Stimulated activated naive CD8-positive, alpha-beta T cell treated with anti-CD3 and anti-CD28 coated beads, Interleukin-15, Interleukin-2, amounts not matched to agents 100 ng/mL and 50 ng/mL, for 24 hours (primary cell): ENCODE data around the gene SLC25A14.
A peak's percentile ranks its signal among the peaks of the same experiment; 100 is the strongest.
"Not testable (repeated sequence)": the region's sequence is repeated elsewhere in the genome, so short reads cannot be mapped to it uniquely, and the experiment has no call there.

ENCODE experiments used
- H3K27ac Mint-ChIP-seq: one replicate; pipeline ENCODE4 v1.8.0; 2021; ENCODE audit warnings: mild to moderate bottlenecking, mixed read lengths
- H3K27me3 Mint-ChIP-seq: one replicate; pipeline ENCODE4 v1.8.0; 2021; ENCODE audit warnings: mixed read lengths
- H3K36me3 Mint-ChIP-seq: one replicate; pipeline ENCODE4 v1.8.0; 2021; ENCODE audit warnings: low read depth, mixed read lengths
- H3K4me1 Mint-ChIP-seq: one replicate; pipeline ENCODE4 v1.8.0; 2021; ENCODE audit warnings: low read depth, mixed read lengths
- H3K4me3 Mint-ChIP-seq: one replicate; pipeline ENCODE4 v1.8.0; 2021; ENCODE audit warnings: mild to moderate bottlenecking, mixed read lengths
- H3K9me3 Mint-ChIP-seq: one replicate; pipeline ENCODE4 v1.8.0; 2021; ENCODE audit warnings: mixed read lengths

The SLC25A14 gene

DNA sequence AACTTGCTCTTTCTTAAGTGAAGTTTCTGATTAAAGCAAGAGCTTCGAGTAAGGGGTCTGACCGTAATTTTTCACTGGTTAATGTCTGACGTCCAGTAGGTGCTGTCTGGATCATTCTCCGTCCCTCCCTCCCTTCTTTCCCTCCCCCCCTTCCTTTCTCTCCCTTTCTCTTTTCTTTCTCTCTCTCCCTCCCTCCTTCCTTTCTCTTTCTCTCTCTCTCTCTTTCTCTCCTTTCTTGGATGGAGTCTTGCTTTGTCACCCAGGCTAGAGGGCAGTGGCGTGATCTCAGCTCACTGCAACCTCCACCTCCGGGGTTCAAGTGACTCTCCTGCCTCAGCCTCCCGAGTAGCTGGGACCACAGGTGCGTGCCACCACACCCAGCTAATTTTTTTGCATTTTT is 850 bp upstream of the SLC25A14 start:
- Mint-ChIP-seq H3K4me1 (peaks cover 16% of the 10 kb centered on the region), H3K4me3 (peak overlapping the region; percentile 90)
- H3K27ac Mint-ChIP-seq, H3K9me3 Mint-ChIP-seq, H3K36me3 Mint-ChIP-seq, H3K27me3 Mint-ChIP-seq: not testable (repeated sequence)

DNA sequence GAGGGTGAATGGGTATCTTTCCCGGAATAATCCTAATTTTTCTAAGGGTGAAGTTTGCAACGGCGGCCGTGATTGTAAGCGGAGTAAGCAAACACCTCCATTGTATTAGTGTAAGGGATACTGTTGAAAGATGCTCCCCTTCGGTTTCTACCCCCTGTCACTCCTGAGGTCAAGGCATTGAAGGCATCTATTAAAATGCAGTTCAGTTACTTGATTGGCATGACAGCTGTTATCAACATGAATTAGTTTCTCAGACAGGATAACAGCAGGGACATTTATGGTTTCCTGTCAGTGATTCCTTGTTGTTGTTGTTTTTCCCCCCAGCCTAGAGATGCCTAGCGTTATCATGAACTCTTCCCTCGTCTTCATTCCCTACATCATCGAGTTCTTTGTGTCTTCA is 552 bp downstream of the SLC25A14 start:
- Mint-ChIP-seq H3K4me3 (peak overlapping the region; percentile 90), H3K4me1 (peaks cover 16% of the 10 kb centered on the region), H3K9me3 (no peaks in the 10 kb centered on the region), H3K27ac (peak overlapping the region; percentile 81), H3K36me3 (peaks cover 4% of the 10 kb centered on the region), H3K27me3 (no peaks in the 10 kb centered on the region)

- Mint-ChIP-seq H3K27me3 (no peaks in the 10 kb centered on the region), H3K4me1 (peaks cover 16% of the 10 kb centered on the region), H3K36me3 (peaks cover 4% of the 10 kb centered on the region), H3K27ac (no peak overlapping the region), H3K9me3 (no peaks in the 10 kb centered on the region), H3K4me3 (no peak overlapping the region)
Observed at GRCh38 chrX:130343411-130343810, 3.7 kb downstream of the SLC25A14 start.

DNA sequence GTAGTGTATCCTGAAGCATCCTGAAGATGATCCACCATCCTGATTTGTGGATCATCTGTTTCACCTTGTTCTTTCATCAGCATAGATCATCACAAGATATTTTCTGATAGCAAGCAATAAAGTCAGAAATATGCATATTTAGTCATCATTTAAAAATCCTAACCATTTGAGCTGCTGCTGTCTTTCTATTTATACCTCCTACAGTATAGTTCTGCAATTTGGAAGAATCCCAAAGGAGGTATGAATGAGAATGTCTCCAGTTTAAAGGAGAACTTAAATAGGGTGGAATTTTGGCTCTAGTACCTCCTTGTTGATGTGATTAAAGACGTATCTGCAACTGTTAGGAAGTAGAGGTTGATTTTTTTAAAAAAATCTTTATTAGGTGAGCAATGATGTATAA is 7.6 kb downstream of the SLC25A14 start:
- no peak overlapping the region for H3K4me3 Mint-ChIP-seq
- H3K9me3 Mint-ChIP-seq, result no peaks in the 10 kb centered on the region
- no peaks in the 10 kb centered on the region for H3K27me3 Mint-ChIP-seq
- no peak overlapping the region for H3K27ac Mint-ChIP-seq
- H3K4me1 Mint-ChIP-seq, result no peaks in the 10 kb centered on the region
- H3K36me3 Mint-ChIP-seq, result peaks cover 19% of the 10 kb centered on the region

- Mint-ChIP-seq H3K4me1 (no peaks in the 10 kb centered on the region), H3K27me3 (no peaks in the 10 kb centered on the region), H3K4me3 (no peak overlapping the region), H3K36me3 (peaks cover 23% of the 10 kb centered on the region), H3K27ac (no peak overlapping the region), H3K9me3 (no peaks in the 10 kb centered on the region)
Observed at GRCh38 chrX:130351567-130351966, 11.8 kb downstream of the SLC25A14 start.

DNA sequence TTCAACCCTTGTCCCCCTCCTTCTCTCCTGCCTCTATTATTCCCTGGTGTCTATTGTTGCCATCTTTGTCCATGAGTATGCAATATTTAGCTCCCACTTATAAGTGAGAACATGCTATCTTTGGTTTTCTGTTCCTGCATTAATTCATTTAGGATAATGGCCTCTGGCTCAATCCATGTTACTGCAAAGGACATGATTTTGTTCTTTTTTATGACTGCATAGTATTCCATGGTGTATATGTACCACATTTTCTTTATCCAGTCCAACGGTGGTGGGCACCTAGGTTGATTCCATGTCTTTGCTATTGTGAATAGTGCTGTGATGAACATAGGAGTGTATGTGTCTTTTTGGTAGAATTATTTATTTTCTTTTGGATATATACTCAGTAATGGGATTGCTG is 12.3 kb downstream of the SLC25A14 start:
- not testable (repeated sequence) for H3K9me3 Mint-ChIP-seq, H3K4me3 Mint-ChIP-seq, H3K4me1 Mint-ChIP-seq, H3K27ac Mint-ChIP-seq, H3K27me3 Mint-ChIP-seq
- H3K36me3 Mint-ChIP-seq, result peaks cover 23% of the 10 kb centered on the region

- no peak overlapping the region for H3K4me3 Mint-ChIP-seq
- peaks cover 9% of the 10 kb centered on the region for H3K36me3 Mint-ChIP-seq
- no peak overlapping the region for H3K27ac Mint-ChIP-seq
- H3K9me3 Mint-ChIP-seq, result no peaks in the 10 kb centered on the region
- H3K4me1 Mint-ChIP-seq, result no peaks in the 10 kb centered on the region
- no peaks in the 10 kb centered on the region for H3K27me3 Mint-ChIP-seq
Observed at GRCh38 chrX:130376077-130376476, 36.4 kb downstream of the SLC25A14 start.

DNA sequence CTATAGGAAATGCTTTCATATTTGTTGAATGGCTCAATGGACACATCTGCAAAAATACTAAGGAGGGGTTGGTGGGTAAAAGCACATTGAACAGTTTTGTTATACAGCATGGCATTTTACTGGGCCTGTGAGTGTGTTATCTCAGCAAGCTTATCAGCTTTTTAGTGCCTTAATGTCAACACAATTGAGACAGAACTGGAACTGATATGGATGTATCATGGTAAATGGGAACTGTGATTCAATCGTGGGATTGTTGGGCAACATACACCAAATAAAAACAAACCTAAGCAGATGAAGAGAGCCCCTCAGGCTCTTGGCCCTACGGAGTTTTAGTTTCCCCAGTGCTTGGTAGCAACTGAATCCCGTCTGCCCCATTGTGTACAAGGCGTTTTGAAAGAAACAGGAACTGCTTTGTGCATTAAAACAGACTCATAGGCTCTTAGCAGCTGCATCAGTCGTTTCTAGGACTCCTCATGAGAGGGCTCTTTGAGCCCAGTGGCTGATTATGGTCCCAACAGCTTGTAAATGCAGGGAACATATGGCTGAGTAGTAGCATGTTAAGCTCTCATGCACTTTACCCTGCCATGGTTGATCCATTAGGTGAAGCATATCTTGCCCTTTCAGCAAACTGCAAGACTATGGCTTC is 38.4 kb downstream of the SLC25A14 start:
- Mint-ChIP-seq H3K27ac (no peak overlapping the region), H3K27me3 (no peaks in the 10 kb centered on the region), H3K4me3 (no peak overlapping the region)

DNA sequence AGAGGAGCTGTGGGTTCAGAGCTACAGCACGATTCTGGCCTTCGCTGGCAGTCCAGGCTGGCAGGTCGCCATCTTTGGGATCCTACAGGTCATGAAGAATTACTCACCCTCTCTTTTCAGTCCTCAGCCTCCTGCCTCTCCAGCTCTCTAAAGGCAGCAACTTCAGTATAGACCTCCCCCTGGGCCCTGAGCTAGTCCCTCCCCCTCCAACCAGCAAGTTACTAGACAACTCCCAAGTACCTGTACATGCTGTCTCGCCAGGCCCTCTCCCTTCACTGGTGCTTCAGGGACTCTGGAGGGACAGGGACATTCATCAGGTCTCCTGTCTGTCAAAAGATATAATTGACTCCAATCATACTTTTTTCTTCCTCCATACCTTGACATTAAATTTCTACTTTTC is 45.8 kb downstream of the SLC25A14 start, which contains the start of gene GPR119:
Gene GPR119 (minus strand): TSS at position 155 of the 400 bp plus-strand sequence. CDS start 227 bp downstream, outside the sequence.
- Mint-ChIP-seq H3K27ac (no peak within 1 kb of the TSS), H3K4me1 (no peaks in the 10 kb centered on the region), H3K27me3 (no peaks in the 10 kb centered on the region), H3K9me3 (no peaks in the 10 kb centered on the region), H3K36me3 (no peaks in the 10 kb centered on the region), H3K4me3 (no peak within 1 kb of the TSS)

More for the DNA sequence above, 38.4 kb downstream of the SLC25A14 start:
- H3K36me3 Mint-ChIP-seq, result no peaks in the 10 kb centered on the region
- H3K4me1 Mint-ChIP-seq, result no peaks in the 10 kb centered on the region
- H3K9me3 Mint-ChIP-seq, result no peaks in the 10 kb centered on the region

GRCh38 chrX:130386408-130386808 is 46.7 kb downstream of the SLC25A14 start:
- no peak overlapping the region for H3K27ac Mint-ChIP-seq
- no peaks in the 10 kb centered on the region for H3K4me1 Mint-ChIP-seq
- no peaks in the 10 kb centered on the region for H3K36me3 Mint-ChIP-seq
- no peak overlapping the region for H3K4me3 Mint-ChIP-seq
- no peaks in the 10 kb centered on the region for H3K9me3 Mint-ChIP-seq
- H3K27me3 Mint-ChIP-seq, result no peaks in the 10 kb centered on the region

DNA sequence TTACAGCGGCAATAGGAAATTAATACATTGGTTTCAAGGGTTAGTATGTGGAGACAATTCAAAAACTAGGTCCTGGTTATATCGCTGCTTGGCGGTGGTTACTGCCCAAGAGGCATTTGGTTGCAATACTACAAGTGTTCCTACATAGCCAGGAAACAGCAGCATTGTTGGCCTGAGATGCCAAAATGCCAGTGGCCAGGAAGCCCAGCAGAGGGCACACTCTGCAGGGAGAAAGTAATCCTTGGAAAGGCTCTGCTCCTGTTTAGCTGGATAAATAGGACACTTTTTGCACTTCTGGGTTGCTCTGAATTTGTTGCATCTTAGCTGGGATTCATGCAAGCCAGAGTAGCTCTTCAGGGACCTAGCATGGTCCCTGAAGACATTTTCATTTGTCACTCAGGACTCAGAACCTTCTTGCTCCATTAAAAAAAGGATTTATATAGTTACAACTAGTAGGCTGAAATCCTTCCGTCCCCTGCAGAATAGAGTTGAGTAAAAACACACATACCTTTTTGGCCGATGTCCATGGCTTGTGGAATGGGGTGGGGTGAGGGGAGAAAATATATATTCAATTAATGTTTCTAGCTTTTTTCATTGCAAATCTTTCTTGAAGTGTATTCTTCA is 53.8 kb downstream of the SLC25A14 start:
- Mint-ChIP-seq H3K4me3 (no peak overlapping the region), H3K36me3 (no peaks in the 10 kb centered on the region), H3K9me3 (no peaks in the 10 kb centered on the region), H3K4me1 (no peaks in the 10 kb centered on the region), H3K27ac (no peak overlapping the region), H3K27me3 (peaks cover 14% of the 10 kb centered on the region)

- H3K27ac Mint-ChIP-seq, result no peak overlapping the region
- H3K4me3 Mint-ChIP-seq, result no peak overlapping the region
- H3K9me3 Mint-ChIP-seq, result no peaks in the 10 kb centered on the region
- peaks cover 14% of the 10 kb centered on the region for H3K27me3 Mint-ChIP-seq
- H3K36me3 Mint-ChIP-seq, result no peaks in the 10 kb centered on the region
- no peaks in the 10 kb centered on the region for H3K4me1 Mint-ChIP-seq
Observed at GRCh38 chrX:130395341-130395740, 55.6 kb downstream of the SLC25A14 start.

- Mint-ChIP-seq H3K9me3 (no peaks in the 10 kb centered on the region), H3K27me3 (peaks cover 9% of the 10 kb centered on the region), H3K4me1 (peaks cover 15% of the 10 kb centered on the region), H3K27ac (peak within 1 kb of the TSS; percentile 95), H3K4me3 (peak within 1 kb of the TSS; percentile 99), H3K36me3 (no peaks in the 10 kb centered on the region)
Observed at GRCh38 chrX:130401415-130402207, 61.9 kb downstream of the SLC25A14 start, which contains the start of gene RBMX2. RBMX2 (plus strand) TSS chrX:130401987; CDS start chrX:130402033, 46 bp downstream.

DNA sequence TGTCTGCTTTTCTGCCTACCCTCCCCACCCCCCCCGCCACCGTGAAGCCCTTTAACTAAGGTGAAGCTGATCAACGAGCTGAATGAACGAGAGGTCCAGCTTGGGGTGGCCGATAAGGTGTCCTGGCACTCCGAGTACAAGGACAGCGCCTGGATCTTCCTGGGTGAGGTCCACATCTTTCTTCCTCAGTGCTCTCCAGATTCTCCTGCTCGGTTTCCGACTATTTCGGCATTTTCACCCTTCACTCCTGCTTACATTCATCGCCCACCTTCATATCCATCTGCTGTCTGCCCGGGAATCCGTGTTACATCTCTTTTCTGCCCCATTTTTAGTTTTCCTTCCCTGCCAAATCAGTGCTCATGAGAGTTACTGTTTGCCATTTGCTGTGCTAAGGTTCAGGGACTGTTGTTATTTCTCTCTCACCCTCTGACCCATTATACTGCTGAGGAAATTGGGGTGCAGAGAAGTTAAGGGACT is 62.5 kb downstream of the SLC25A14 start:
- Mint-ChIP-seq H3K4me3 (peak overlapping the region; percentile 99), H3K4me1 (peaks cover 15% of the 10 kb centered on the region)

DNA sequence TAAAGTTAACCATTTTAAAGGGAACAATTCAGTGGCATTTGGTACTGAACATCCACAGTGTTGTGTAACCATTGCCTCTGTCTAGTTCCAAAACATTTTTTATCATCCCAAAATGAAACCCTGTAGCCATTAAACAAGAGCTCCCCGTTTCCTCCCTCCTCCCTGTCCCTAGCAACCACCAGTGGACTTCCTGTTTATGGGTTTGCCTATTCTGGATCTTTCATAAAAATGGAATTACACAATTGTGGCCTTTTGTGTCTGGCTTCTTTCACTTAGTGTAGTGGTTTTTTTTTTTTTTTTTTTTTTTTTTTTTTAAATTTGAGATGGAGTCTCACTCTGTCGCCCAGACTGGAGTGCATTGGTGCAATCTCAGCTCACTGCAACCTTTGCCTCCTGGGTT is 73.7 kb downstream of the SLC25A14 start:
- Mint-ChIP-seq H3K36me3 (peaks cover 21% of the 10 kb centered on the region), H3K4me1 (no peaks in the 10 kb centered on the region), H3K27me3 (no peaks in the 10 kb centered on the region), H3K9me3 (no peaks in the 10 kb centered on the region), H3K27ac (no peak overlapping the region), H3K4me3 (no peak overlapping the region)

More for the DNA sequence above, 62.5 kb downstream of the SLC25A14 start:
- Mint-ChIP-seq H3K27ac (peak overlapping the region; percentile 91), H3K36me3 (peaks cover 2% of the 10 kb centered on the region), H3K9me3 (no peaks in the 10 kb centered on the region), H3K27me3 (peaks cover 5% of the 10 kb centered on the region)
